PC-9 (cell line): ENCODE measurements around the gene GPM6B. TPM values are rescaled to one million over a fixed set of nuclear protein-coding genes. Genes with fewer than 3 reads are reported as not detected.

ENCODE experiments used
- BruUV-seq: library from RNA; stranded (reverse); fragments of 400-500 nt; replicated peaks from 2 replicates; lab custom pipeline; 2021; lab: Mats Ljungman, UMichigan
- CTCF ChIA-PET: fragments of 300-600 bp; sonication (Branson Sonifier 250); formaldehyde crosslinking; loops from one replicate; lab custom pipeline; 2022; ENCODE audit warnings: antibody characterized with exemption; lab: Charles Lee
- POLR2A ChIA-PET: fragments of 300-600 bp; sonication (Branson Sonifier 250); formaldehyde crosslinking; loops from one replicate; lab custom pipeline; 2022; ENCODE audit warnings: antibody characterized with exemption; ENCODE audit not compliant: unreplicated experiment; lab: Charles Lee
- DNase-seq, 2 experiments: peaks; one replicate each; pipeline versions ENCODE4 v3.0.0 to v3.0.0-alpha.2; 2015 to 2022; ENCODE audit warnings: mixed read lengths in 1 of 2
- H2AFZ ChIP-seq: fragments of 200-600 bp; sonication (generic); 2 replicates; pipeline ENCODE4 v1.8.1; 2017; ENCODE audit warnings: antibody characterized with exemption
- H3F3A ChIP-seq: fragments of 200-600 bp; sonication (generic); 2 replicates; pipeline ENCODE4 v1.8.1; 2017; ENCODE audit warnings: antibody characterized with exemption, mild to moderate bottlenecking, low read depth; ENCODE audit not compliant: insufficient read depth
- H3K27ac ChIP-seq: fragments of 200-600 bp; sonication (generic); 2 replicates; pipeline ENCODE4 v1.6.1; 2016; ENCODE audit warnings: mixed run types
- H3K27me3 ChIP-seq: fragments of 200-600 bp; sonication (generic); 2 replicates; pipeline ENCODE4 v1.6.1; 2016; ENCODE audit warnings: low read depth, mixed run types; ENCODE audit not compliant: insufficient read depth
- H3K36me3 ChIP-seq: fragments of 200-600 bp; sonication (generic); 2 replicates; pipeline ENCODE4 v1.6.1; 2016; ENCODE audit warnings: low read depth, mixed run types
- H3K4me1 ChIP-seq: fragments of 200-600 bp; sonication (generic); replicated peaks from 2 replicates; pipeline ENCODE4 v1.6.1; 2016; ENCODE audit warnings: mixed run types; ENCODE audit not compliant: insufficient read depth
- H3K4me2 ChIP-seq: fragments of 200-600 bp; sonication (generic); 2 replicates; pipeline ENCODE4 v1.6.1; 2017; ENCODE audit warnings: mixed run types
- H3K4me3 ChIP-seq: fragments of 200-600 bp; sonication (generic); 2 replicates; pipeline ENCODE4 v1.6.1; 2016; ENCODE audit warnings: mixed run types
- H3K79me2 ChIP-seq: fragments of 200-600 bp; sonication (generic); 2 replicates; pipeline ENCODE4 v1.6.1; 2017; ENCODE audit warnings: low read depth, mixed run types
- H3K9me2 ChIP-seq: fragments of 200-600 bp; sonication (generic); 2 replicates; pipeline ENCODE4 v1.8.1; 2017; ENCODE audit warnings: mild to moderate bottlenecking; ENCODE audit not compliant: insufficient read depth
- H3K9me3 ChIP-seq: fragments of 200-600 bp; sonication (generic); 2 replicates; pipeline ENCODE4 v1.8.1; 2016; ENCODE audit warnings: low read depth; ENCODE audit not compliant: insufficient read depth
- H4K20me1 ChIP-seq: fragments of 200-600 bp; sonication (generic); 2 replicates; pipeline ENCODE4 v1.8.1; 2017; ENCODE audit not compliant: insufficient read depth
- CTCF ChIP-seq: fragments of 200-600 bp; sonication (generic); conservative IDR thresholded peaks from 2 replicates; pipeline ENCODE4 v1.6.1; 2017; ENCODE audit warnings: mixed run types, antibody characterized with exemption, mild to moderate bottlenecking, moderate library complexity
- EZH2 ChIP-seq: fragments of 200-600 bp; sonication (generic); IDR thresholded peaks from 2 replicates; pipeline ENCODE4 v1.8.0; 2017; ENCODE audit warnings: antibody characterized with exemption, low read depth
- intact Hi-C: fragments of 100-400 bp; cut with micrococcal nuclease; formaldehyde crosslinking; loops from one replicate; pipeline ENCODE4 v1.10.0; 2022; ENCODE audit not compliant: unreplicated experiment
- total RNA-seq: library from RNA; stranded (reverse); gene quantifications from 2 replicates; pipeline ENCODE4 v1.2.3, GENCODE V29; 2021

GPM6B gene
- total RNA-seq, 1 experiment from 2014 or later = not detected

- H3K4me3 ChIP-seq = no peak overlapping the region
- no peaks in the 10 kb centered on the region for H3K4me1 ChIP-seq
- intact Hi-C loops = no loop called here
- peaks cover 4% of the 10 kb centered on the region; the same call in 1 of the 2 replicates for H3K27me3 ChIP-seq
- H3K4me2 ChIP-seq = no peak overlapping the region
- no peaks in the 10 kb centered on the region for H3K79me2 ChIP-seq
- no peak for DNase-seq
- no peak overlapping the region for H2AFZ ChIP-seq
- H3F3A ChIP-seq = no peaks in the 10 kb centered on the region
- no peaks in the 10 kb centered on the region for H3K9me3 ChIP-seq
- no peak overlapping the region for H3K27ac ChIP-seq
- no peaks in the 10 kb centered on the region for H3K36me3 ChIP-seq
- ChIA-PET POLR2A (no interaction called here), CTCF (no interaction called here)
- H4K20me1 ChIP-seq = no peaks in the 10 kb centered on the region
- H3K9me2 ChIP-seq = no peaks in the 10 kb centered on the region
- BruUV-seq = no TSS peak
- TF ChIP-seq CTCF (no peak), EZH2 (no peak)
Observed at GRCh38 chrX:13780868-13781427, 35.9 kb downstream of the GPM6B start.

DNA sequence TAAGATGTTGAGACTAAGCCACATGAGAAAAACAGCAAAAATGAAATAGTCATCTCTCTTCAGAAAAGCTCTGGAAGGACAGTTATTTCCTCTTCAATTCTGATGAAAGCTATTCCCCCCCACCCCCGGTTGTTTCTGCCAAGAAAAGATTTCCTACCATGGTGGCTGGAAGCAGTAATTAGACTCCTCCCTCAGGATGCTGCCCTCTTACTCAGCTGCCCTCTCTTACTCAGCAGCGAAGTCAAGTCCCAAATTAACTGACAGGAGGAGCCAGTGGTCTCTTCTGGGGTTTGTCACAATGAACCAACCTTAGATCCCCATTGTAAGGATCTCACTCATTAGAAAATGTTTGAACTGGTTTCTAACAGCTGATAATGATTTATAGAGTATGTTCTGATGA lies 38.0 kb downstream of the GPM6B start:
- Histone ChIP-seq H3K9me2 (no peaks in the 10 kb centered on the region), H3F3A (no peaks in the 10 kb centered on the region), H3K27ac (no peak overlapping the region), H3K4me3 (no peak overlapping the region), H3K4me2 (no peak overlapping the region), H3K27me3 (no peaks in the 10 kb centered on the region), H3K79me2 (no peaks in the 10 kb centered on the region), H3K9me3 (no peaks in the 10 kb centered on the region), H4K20me1 (no peaks in the 10 kb centered on the region), H2AFZ (no peak overlapping the region), H3K4me1 (no peaks in the 10 kb centered on the region), H3K36me3 (no peaks in the 10 kb centered on the region)
- DNase-seq = no peak
- intact Hi-C loops = no loop called here
- BruUV-seq = no TSS peak
- TF ChIP-seq EZH2 (no peak), CTCF (no peak)
- POLR2A ChIA-PET = no interaction called here
- CTCF ChIA-PET = no interaction called here

GRCh38 chrX:13776387-13776786 lies 40.5 kb downstream of the GPM6B start:
- no peak for DNase-seq
- Histone ChIP-seq H3K27me3 (no peaks in the 10 kb centered on the region), H2AFZ (no peak overlapping the region), H3K4me2 (no peak overlapping the region), H3K4me1 (no peaks in the 10 kb centered on the region), H3F3A (no peaks in the 10 kb centered on the region), H3K36me3 (no peaks in the 10 kb centered on the region), H3K27ac (no peak overlapping the region), H3K9me3 (no peaks in the 10 kb centered on the region), H4K20me1 (no peaks in the 10 kb centered on the region), H3K4me3 (no peak overlapping the region), H3K9me2 (no peaks in the 10 kb centered on the region), H3K79me2 (no peaks in the 10 kb centered on the region)
- intact Hi-C loops = no loop called here
- POLR2A ChIA-PET = no interaction called here
- no TSS peak for BruUV-seq
- CTCF ChIA-PET = no interaction called here
- TF ChIP-seq CTCF (no peak), EZH2 (no peak)
